HG03103 (cell line): Measurements from ENCODE around the gene RAB3C.
A peak's percentile ranks its signal among the peaks of the same experiment; 100 is the strongest.

Experiments
- ATAC-seq: cut with Tn5 transposase; IDR thresholded peaks from one replicate; pipeline ENCODE4 v1.9.1; 2021; ENCODE audit warnings: low read depth; ENCODE audit not compliant: unreplicated experiment

Gene RAB3C

DNA sequence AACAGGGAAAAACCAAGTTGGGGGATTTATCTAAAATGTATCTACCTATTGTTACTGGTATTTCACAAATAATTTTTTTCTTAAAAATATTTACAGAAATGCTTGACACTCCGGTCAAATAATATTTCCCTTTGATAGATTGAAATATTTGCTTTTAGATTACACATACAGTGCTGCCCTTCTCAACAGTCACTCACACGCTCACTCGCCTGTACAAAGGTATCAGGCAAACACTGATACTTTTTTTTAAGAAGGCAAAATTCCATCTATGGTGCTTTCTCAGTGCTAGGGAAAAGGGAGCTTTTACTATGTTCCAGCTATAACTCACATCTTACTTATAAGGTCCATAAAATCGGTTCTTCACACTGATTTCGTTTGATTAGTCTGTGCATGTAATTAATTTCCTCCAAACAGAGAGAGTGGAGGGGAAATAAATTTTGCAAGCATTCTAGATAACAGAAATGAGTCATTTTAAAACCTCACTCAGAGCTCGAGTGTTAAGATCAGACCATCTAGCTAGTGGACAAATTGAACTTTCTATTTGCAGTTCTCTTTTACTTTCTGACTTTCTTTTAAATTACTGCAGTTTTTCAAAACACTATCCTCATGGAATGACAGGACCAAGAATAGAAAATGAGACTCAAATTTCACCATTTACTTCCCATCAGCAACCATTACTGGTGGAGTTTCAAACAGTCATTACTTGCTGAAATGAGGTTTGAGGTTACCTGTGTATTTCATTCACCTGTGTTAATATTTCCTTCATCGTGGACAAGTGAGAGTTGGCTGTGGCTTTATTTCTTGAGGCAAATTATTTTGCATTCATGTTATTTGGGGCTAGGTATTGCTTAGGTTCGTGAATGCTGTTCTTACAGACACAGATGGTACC is 273.2 kb downstream of the RAB3C start:
- ATAC-seq: no peak

DNA sequence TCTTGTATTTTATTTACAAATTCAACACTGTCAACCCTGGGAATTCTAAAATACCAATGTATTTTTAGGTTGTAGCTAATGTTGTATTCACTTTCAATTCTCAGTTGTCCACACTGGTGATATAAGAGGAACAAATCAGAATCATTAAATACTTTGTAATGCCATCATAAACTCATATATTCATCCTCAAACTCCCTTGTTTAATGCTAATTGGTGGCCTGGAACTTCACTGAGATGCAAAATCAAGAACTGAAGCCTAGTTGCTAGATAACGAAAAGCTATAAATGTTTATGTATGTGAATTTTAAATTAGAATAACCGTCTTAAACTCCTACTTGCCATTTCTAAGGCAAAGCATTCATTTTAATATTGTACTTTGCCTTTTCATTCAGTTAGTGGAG is 274.7 kb downstream of the RAB3C start:
- no peak for ATAC-seq

DNA sequence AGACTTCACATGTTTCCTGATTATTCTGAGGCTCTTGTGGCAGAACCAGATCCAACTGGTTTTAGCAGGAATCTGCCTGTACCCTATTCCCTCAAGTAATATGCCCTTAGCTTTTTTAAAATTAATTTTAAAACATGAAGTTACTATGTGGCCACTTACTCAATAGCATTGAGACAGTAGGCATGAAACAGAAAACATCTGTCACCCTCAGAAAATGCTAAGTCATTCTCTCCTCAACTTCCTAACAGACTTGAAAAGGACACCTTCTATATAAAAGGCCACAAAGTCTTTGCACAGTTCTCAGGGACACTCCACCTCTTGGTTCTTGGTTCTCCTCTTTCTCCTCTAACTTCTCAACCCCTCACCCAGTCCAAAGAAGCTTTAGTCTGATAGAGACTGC is 277.8 kb downstream of the RAB3C start:
- ATAC-seq: no peak

DNA sequence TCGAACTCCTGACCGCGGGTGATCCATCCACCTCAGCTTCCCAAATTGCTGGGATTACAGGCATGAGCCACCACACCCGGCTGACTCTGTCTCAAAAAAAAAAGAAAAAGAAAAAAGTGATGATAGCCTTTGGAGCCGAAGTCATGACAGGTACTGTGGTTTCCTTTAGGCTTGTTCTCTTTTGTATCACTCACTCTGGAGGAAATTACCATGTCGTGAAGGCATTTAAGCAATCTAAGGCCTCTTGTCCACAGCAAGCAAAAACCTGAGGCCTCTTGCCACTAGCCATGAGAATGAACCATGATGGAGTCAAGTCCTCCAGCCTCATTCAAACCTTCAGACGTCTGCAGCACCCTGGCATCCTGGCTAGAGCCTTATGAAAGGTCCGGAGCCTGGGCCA is 286.1 kb downstream of the RAB3C start:
- ATAC-seq: no peak

DNA sequence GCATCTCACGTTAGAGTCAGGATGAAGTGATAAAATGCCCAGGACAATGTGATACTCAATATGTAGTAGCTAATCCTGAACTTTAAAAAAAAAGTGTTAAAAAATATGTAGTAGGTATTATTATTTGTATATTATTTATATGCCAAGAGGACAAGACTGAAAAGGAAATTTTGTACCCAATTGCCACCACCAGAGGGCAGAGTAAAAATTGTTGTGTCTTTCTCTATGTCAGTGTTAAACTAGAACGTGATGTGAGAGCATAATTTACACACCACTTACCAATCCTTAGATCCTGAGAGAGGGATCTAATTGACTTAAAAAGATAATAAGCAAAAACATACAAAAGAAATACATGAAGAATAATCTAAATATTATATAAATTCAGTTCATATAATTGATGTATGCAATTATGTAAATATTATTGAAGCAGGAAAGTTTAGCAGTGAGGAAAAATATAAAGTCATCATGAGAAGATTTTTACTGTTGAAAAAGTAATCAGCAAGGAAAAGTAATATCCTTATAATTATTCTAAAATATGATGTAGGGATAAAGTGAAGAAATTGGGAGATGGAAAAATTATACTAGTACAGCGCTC is 288.9 kb downstream of the RAB3C start:
- no peak for ATAC-seq

DNA sequence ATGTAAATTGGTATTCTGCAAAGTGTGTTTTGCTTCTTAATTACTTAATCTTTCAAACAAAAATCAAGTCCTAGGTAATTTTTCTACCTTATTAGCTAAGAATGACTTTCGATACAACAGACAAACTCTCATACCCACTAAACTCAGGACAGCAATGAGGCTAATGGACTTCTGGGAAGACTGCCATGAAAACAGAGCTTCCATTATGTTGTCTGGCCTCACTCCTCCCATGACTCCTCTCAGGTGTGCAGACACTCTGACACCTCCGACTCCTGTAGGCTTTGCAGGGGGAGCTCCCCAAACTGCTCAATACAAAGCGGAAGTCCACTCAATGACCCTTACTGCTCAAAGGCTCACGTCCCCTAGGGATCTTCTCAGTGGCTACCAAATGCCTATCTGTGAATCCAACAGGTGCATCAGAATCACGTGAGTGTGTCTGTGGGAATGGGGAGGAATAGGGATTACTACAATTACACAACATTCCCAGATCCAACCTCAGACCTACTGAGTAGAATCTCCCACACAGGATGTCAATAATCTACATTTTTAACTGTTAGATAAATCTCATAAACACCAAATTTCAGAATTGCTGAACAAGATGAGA is 289.9 kb downstream of the RAB3C start:
- no peak for ATAC-seq

DNA sequence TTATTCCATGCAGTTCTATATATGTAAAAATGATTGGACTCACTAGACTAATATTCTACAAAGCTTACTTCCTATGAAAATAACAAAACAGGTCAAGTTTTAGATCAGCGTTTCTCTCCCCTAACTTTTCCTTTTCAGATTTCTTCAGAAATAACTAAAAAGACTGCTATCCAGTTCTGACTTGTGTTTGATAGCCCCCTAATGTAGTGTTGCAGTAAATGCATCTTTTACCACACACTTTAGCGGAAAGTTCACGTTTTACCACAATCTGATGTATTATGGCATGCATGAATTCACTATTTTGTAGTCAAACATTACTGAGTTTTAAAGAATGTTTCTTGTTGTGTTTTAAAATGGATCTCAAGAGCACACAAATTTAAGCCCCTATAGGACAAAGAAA is 292.7 kb downstream of the RAB3C start:
- no peak for ATAC-seq

DNA sequence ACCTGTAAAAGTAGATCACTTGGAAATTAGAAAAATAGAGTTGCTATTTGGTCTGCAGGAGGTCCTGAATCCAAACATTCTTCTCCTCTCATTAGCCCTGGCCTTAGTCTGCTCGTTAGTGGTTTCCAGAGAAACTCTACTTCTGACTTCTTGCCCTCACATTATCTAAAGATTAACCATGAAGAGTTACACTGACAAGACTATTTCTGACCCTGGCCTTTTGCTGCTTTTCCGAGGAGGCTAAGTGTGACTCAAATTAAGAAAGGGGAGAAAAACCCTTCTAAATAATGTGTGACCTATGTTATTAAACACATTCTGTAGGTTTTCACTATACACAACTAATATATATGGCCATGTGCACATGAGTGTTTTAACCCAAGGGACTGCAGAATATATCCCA is 302.4 kb downstream of the RAB3C start:
- ATAC-seq: no peak

DNA sequence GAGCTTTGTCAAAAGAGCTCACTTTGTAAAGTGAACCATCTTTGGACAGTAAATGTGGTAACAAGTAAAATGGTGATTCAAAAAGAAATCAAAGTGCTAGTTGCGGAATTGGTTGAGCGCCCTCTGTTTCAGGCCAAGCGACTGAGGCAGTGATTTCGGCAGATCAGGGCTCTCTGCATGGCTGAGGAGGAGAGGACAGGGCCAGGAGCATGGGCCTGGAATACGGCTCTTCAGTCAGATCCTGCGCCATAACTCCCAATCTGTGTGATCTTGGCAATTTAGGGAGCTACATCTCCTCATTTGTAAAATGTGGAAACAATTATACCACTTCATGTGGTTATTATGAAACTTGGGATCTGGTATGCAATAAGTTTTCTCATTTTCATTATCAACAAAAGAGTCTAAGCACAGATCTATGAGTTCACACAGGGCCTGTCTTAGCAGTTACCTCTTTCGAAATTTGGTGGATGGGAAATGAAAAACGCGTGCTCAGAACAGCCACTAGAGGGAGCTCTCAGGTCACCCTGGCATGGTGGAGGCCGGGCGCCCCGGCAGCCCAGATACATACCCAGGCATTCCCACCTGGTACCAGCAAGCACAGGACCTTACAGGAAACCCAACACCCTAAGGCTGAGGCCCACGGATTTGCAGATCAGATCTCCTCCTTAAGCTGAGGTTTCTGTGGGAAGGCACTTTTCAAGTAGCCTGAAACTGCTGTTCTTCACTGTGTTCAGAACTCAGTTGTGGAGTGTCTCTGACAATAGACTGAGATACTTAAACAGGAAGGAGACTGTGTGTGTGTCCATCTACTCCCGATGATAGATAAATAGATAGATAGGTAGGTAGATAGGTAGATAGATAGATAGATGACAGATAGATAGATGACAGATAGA is 303.7 kb downstream of the RAB3C start:
- peak; percentile 58 for ATAC-seq

DNA sequence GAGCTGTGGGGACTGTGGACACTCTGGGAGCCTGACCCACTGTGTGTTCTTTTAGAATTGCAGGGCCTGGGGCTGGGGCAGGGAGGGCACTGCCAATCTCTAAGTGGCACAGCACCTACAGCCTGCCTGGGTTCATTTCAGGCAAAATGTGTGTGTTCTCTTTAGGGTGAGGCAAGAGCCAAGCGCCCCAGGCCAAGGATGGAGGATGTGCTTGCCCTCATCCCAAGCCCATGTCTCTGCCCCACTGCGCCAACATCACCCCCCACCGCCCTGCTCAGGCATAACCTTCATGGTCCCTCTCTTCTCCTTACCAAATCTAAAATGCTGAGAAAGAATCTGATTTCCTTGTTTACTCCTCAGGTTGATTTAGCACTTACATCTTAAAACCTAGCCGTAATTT is 304.4 kb downstream of the RAB3C start:
- ATAC-seq: no peak

DNA sequence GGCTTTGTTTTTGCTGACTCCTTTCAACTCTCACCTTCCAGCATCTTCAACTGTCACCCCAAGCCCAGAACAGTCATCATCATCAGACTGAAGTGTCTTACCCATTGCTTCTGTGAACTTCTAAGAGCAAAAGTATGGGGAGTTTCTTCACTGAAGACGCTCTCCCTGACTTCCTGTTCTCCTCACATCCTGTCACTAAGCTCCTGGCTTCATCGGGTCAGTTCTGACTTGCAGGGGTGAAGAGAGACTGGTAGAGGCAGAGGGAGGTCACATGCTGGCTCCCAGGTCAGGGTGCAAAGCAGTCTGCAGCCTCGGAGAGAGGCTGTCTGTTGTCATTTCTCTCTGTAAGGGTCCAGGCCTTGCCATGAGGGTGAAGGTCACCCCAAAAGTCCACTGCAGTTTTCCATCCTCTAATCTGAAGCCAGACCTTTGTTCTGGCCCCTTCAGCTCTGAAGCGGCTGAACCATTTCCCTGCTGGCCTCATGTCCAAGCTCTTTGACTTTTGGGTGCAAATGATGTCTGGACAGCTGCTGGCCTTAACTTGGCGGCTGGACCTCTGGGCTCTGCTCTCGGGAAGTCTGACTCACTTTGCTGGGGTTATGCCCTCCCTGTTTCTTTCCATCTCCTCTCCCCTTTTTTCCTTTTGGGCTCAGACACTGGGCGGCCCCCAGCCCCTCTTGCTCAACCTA is 305.0 kb downstream of the RAB3C start:
- ATAC-seq: no peak

DNA sequence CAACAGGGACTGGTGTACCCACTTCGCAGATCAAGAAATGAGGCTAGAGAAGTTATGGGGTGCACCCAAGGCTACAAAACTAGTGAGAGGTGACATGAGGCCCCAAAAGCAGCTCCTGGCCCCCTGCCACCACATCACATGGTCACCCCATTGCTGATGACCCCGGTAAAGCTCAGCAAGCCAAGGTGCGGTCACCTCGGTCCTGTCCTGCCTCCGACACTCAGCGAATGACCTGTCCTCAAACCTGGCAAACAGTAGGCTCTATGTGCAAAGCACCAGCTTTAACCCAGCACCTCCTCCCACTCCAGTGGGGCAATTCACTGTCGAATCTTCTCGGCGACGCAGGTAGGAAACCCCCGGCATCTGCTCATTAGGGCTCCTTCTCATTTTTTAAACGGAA is 307.4 kb downstream of the RAB3C start:
- no peak for ATAC-seq

DNA sequence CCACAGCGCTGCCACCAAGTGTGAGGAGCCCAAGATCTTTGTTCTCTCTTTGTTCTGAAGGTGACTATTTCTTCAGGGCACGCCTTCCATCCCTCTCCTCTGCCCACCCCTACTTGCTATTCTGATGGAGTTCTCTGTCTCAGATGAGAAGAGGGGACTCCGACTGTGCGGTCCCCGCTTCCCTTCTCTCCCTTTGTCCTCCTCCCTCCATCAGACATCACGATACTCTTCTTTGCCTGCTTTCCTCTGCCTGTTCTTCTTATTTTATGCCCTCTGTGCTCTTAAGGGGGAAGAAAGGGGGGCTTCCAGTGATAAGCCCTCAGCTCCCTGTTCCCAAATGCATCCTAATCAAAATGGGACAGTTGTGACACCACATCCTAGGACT is 307.8 kb downstream of the RAB3C start:
- ATAC-seq: no peak

DNA sequence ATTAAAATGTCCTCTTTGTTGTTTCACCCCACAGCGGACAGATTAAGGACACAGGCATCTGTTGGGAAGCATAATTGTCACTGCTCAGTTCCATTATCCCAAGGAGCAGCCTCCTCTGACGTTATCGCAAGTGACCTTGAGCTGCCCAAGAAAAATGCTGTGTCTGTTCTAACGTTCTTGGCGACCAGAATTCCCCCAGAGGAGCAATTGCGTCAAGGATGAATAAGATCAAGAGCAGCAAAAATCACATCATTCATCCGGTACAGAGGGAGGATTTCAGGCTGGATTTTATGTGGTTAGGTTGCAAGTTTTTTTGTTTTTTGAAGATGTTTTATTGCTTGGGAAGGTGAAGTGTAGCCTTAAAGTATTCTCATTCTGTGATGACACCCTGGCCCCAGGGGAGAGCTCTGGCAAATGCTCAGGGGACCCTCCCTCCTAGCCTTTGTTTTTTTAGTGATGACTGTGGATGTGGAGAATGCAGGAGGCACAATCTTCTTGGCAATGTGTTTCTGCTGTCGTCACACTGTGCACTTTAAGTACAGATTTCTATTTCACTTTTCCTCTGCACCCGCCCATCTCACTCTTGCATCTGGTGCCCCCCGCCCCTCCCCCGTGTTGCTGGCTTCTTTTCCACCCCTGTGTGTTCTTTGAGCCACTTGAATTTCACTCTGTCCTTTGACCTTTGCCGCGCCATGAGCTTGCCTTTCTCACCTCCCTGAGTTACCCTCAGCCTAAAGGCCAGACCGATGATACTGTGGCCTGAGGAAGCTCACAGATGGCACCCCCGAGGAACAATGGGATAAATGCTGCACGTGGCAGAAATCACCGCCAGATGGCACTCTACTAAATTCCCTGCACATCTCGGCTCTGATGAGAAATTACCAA is 308.5 kb downstream of the RAB3C start:
- ATAC-seq: no peak

DNA sequence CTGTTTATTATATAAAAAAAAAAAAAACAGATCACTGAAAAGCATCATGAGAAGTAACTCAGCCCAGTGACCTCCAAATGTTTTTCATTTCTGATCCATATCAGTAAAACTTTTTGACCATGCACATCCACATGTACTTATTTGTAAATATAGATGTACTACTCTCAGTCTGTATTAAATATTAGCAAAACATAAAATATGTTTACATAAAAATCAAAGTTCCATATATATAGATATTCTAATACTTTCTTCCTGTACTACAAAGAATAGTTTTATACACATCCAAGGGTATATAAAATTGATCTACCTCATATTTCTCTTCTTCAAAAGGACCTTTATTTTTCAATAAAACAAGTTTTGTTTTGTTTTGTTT is 309.1 kb downstream of the RAB3C start:
- ATAC-seq: no peak

DNA sequence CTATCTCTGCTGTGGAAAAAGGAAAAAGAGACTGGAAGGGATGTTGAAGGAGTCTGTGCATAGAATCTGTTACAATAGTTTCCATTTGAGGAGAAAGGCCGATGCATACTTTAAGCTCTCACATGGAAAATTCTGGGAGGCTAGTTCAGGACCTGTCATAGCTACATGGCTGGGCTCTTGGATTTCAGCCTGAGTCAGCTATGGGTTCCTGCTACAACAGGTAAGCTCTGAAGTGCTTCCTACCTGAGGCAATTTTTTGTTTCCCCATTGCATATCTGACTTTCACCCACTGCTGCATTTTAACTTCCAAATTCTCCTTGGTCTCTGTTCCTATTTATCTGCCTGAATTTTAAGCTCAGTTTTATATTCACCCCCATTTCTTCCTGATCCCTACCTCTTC is 310.7 kb downstream of the RAB3C start:
- ATAC-seq: no peak

DNA sequence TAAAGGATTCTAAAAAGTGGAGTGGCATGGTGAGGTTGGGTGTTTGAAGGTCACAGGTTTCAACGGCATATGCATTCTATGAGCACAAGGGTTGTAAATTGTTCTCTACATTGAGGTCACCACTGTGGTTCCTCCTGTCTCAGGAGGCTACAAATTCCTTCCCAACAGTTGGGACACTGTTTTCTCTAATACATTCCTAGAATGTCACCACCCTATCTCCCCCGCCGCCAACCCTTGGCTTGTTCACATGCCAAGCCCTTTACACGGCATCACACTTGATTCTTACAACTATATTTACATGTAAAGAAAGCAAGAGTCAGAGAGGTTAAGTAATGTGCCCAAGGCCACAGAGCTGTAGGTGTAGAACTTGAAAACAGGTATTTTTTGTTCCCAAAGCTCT is 315.1 kb downstream of the RAB3C start:
- ATAC-seq: no peak

DNA sequence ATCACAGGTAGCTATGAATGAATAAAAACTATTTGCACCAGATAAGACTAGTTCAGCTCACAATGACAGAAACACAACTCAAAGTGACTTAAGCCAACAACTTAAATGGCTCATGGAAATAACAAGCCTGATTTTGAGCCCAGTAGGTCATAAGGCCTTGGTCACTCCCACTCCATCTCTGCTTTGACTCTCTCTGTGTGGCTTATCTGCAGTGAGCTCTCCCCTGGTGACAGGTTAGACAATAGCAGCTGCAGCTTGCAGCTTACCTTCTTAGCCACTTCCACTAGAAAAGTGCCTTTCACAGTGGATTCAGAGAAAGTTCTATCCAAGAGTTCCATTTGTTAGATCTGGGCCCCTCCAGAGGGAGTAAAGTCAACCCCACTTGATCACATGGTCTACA is 315.7 kb downstream of the RAB3C start:
- ATAC-seq: no peak

DNA sequence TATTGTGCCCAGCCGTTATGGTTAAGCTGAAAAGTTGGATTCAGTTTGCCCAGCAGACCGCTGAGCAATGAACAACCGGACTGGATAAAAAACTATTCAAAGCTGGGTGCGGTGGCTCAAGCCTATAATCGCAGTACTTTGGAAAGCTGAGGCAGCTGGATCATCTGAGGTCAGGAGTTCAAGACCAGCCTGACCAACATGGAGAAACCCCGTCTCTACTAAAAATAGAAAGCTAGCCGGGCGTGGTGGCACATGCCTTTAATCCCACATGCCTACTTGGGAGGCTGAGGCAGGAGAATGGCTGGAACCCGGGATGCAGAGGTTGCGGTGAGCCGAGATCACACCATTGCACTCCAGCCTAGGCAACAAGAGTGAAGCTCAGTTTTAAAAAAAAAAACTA is 318.4 kb downstream of the RAB3C start:
- ATAC-seq: no peak
